Left hindlimb (tissue), 1 donor: ENCODE measurements around the gene AXDND1.
A peak's percentile ranks its signal among the peaks of the same experiment; 100 is the strongest.
"Not testable (repeated sequence)": the region's sequence is repeated elsewhere in the genome, so short reads cannot be mapped to it uniquely, and the experiment has no call there.

ENCODE experiments used
- DNase-seq: peaks from one replicate; pipeline ENCODE4 v3.0.0-alpha.2; 2018

AXDND1 gene

DNA sequence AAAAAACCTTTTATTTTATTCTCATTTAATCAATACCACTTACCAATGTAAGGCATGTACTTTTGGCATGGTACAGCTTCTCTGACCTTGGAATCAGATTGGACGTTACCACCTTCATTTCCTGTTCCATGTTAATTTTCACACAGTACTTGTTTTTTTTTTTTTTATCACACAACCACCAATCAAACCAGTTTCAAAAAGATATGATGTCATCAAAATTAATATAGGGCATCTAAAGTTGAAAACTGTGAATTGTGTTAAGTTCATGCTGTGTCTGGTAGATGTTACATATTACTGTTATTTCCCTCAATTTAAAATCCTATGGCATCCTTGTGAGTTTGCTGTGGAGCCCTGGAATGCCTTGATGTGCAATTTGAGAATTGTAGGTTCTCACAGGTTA, 124.8 kb downstream of the AXDND1 start:
- no peak for DNase-seq

DNA sequence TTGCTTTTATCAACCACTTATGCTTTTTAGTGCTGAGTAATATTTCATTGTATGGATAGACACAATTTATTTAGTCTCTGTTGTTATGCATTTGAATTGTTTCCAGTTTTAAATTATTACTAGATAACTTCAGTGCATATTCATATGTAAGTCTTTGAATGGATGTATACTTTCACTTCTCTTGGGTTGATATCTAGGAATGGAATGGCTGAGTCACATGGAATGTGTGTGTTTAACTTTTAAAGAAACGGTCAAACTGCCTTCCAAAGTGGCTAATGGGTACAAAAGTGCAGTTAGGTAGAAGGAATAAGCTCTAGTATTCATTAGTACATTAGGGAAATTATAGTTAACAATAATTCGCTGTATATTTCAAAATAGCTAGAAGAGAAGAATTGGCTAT, 127.6 kb downstream of the AXDND1 start:
- DNase-seq, result no peak

DNA sequence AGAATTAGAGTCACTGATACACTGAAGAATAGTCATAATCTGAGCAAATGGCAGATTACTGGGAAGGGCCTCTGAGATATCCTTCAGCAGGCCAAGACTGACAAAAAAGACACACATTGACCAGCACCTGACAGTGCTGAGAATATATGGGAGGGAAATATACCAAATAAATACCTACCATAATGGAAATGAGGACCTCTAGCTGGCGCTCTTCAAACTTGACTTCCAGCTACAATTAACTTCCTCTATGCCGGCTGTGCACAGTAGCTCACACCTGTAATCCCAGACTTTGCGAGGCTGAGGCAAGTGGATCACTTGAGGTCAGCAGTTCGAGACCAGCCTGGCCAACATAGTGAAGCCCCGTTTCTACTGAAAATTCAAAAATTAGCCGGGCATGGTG, 140.4 kb downstream of the AXDND1 start:
- DNase-seq, result no peak

GRCh38 chr1:179509384-179509783, 143.6 kb downstream of the AXDND1 start:
- DNase-seq, result no peak

- DNase-seq, result no peak
Observed at GRCh38 chr1:179510038-179510437, 144.3 kb downstream of the AXDND1 start.

DNA sequence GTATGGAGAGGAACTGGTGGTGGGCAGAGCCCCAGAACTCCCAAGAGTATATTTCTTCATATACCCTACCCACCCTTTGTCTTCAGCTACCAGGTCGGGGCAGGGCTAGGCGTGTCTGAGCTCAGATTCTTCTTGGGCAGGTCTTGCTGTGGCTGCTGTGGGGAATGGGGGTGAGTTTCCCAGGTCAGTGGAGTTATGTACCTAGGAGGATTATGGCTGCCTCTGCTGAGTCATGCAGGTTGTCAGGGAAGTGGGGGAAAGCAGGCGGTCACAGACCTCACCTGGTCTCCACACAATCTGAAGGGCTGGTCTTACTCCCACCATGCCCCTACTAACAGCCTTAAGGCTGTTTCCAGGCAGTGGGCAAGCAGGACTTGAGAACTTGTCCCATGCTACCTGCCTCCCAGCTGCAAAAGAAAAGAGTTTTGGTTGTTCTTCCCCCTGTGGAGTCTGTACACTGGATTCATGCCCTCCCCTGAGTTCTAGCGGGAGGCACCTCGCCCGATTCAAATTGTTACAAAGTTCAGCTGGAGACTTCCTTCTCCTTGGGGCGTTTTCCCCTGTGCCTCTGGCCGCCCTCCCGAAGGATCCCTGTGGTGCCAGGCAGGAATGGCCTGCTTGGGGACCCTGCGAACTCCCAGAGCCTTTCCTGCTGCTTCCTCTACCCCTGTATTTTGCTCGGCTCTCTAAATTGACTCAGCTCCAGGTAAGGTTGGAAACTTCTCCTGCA, 151.4 kb downstream of the AXDND1 start:
- DNase-seq, result no peak

DNA sequence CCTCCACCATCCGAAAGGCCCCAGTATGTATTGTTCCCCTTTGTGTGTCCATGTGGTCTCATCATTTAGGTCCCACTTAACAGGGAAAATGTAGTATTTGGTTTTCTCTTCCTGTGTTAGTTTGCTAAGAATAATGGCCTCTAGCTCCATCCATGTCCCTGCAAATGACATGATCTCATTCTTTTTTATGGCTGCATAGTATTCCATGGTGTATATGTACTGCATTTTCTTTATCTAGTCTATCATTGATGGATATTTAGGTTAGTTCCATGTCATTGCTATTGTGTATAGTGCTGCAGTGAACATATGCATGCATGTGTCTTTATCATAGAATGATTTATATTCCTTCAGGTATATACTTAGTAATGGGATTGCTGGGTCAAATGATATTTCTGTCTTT, 152.8 kb downstream of the AXDND1 start:
- not testable (repeated sequence) for DNase-seq

- no peak for DNase-seq
Observed at GRCh38 chr1:179529482-179530195, 163.9 kb downstream of the AXDND1 start.

DNA sequence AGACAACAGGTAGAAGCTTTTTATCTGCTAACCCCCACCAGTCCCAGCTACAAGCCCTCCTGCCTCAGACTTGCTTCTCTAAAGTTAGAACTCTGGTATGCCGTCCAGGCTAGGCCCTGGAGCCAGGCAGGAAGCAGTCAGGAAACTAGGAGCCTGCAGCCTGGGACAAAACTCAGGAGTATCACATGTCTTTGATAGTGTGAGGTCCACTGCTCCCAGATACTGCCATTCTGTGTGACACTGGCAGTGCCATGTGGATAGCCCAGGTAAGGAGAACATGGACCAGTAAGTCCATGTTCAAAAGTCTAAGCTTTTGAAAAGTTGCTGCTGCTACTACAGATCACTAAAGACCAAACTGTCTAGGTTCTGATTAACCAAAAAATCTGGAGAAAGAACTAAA, 164.6 kb downstream of the AXDND1 start:
- DNase-seq, result no peak

GRCh38 chr1:179541774-179542173, 176.0 kb downstream of the AXDND1 start:
- no peak for DNase-seq

- no peak for DNase-seq
Observed at GRCh38 chr1:179545321-179545720, 179.6 kb downstream of the AXDND1 start.

GRCh38 chr1:179547021-179547535, 181.3 kb downstream of the AXDND1 start:
- DNase-seq, result no peak

GRCh38 chr1:179548666-179549367, 183.0 kb downstream of the AXDND1 start:
- DNase-seq, result no peak

GRCh38 chr1:179549368-179549700, 183.6 kb downstream of the AXDND1 start:
- DNase-seq, result no peak

- DNase-seq, result no peak
Observed at GRCh38 chr1:179550746-179551682, 185.2 kb downstream of the AXDND1 start.

DNA sequence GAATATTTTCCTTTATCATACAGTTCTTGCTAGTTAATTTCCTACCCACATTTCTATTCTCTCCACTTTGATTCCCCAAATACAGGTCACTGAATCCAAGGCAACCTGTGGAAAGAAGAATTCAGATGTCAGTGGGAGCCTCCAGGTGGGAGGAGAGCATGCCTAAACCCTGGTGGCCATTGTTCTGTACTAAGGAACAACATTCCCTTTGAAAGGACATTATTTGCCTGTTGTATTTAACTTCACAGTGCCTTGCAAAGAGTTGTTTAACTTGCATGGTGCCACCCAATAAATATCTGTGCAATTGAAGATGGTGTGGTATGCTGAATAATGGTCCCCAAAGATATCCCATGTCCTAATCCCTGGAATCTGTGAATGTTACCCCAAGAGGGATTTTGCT, 188.7 kb downstream of the AXDND1 start:
- DNase-seq, result no peak

DNA sequence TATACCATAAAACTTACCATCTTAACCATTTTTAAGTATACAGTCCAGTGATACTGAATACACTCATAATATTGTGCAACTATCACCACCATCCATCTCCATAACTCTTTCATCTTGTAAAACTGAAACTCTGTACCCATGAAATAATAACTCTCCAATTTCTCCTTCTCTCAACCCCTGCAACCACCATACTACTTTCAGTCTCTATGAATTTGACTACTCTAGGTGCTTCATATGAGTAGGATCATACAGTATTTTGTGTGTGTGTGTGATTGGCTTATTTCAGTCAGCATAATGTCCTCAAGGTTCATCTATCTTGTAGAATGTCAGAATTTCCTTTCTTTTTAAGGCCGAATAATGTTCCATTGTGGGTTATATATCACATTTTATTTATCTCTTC, 192.3 kb downstream of the AXDND1 start:
- no peak for DNase-seq

- no peak for DNase-seq
Observed at GRCh38 chr1:179575497-179576314, 209.9 kb downstream of the AXDND1 start, which contains the start of gene NPHS2. Gene NPHS2 (minus strand): TSS chr1:179575948. CDS start chr1:179575864, 84 bp downstream.

DNA sequence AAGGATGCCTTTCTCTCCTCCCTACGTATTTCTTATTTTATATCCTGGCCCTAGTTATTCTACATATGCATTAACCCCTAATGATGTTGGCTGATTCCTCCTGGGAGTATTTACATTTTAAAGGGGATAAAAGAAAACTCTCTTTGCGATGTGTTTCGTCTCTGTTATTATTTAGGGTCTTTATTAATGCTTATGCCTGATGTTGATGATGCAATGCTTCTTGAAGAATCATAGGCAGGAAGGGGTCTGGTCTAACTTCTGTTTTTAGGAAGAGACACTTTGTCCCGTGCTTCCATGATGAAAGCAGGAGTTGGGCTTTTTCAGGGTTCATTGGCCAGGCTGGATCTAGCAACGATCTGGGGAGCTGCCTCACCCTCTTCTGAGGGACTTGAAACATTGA, 210.7 kb downstream of the AXDND1 start:
- no peak for DNase-seq

- DNase-seq, result no peak
Observed at GRCh38 chr1:179583771-179584320, 218.1 kb downstream of the AXDND1 start.

DNA sequence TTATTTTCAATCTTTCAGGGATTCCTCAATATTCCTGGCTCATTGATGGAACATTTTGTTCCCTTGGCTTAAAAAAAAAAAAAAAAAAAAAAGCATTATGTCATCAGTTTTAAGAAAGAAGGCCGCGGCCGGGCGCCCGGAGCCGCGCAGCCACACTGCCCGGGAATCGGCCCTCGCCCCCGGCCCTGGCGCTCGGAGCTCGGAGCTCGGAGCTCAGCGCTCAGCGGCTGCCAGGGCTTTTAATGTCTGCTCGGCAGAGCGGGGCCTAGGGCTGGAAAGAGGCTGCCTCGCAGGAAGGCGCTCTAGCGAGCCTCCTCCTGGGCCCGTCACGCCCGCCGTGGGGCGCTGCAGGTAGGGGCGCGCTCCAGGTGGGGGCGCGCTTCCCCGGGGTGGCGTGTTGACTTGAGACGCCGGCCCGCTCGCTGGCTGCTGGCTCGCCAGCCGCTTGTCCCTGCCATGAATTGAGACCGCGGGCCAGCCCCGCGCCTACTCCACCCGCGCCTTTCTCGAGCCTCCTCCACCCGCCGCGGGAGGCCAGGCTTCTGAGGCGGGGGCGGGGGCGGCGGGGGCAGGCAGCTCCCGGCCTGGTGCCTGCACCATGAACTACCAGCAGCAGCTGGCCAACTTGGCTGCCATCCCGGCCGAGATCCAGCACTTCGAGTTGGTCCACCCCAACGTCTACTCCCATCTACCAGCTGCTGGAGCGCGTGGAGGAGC, 220.5 kb downstream of the AXDND1 start:
- peak; percentile 75 for DNase-seq
